Endothelial cell of umbilical vein (primary cell): ENCODE results near the gene FHOD3.

Source experiments
- CTCF ChIP-seq, 2 donors: IDR thresholded peaks; 1 replicate in 1 of 2; 2 replicates in 1 of 2; pipeline ENCODE4 v1.5.1; 2011; ENCODE audit warnings: low read length in 2 of 2, mild to moderate bottlenecking in 2 of 2, moderate library complexity in 2 of 2, control low read depth in 1 of 2, inconsistent platforms in 1 of 2, low read depth in 1 of 2; ENCODE audit not compliant: insufficient read depth in 1 of 2; ENCODE audit errors: extremely low read depth in 1 of 2
- EZH2 ChIP-seq: IDR thresholded peaks from 2 replicates; pipeline ENCODE4 v1.6.1; 2012; ENCODE audit warnings: borderline replicate concordance, low read depth, mild to moderate bottlenecking, moderate library complexity, low read length, inconsistent platforms; ENCODE audit not compliant: severe bottlenecking
- FOS ChIP-seq: IDR thresholded peaks from 2 replicates; pipeline ENCODE4 v1.6.1; 2011; ENCODE audit warnings: mild to moderate bottlenecking, low read length, moderate library complexity, borderline replicate concordance; ENCODE audit not compliant: insufficient read depth
- GATA2 ChIP-seq: IDR thresholded peaks from 2 replicates; pipeline ENCODE4 v1.7.0; 2011; ENCODE audit warnings: low read depth, mild to moderate bottlenecking, moderate library complexity, mixed read lengths, low read length; ENCODE audit not compliant: insufficient read length, insufficient read depth
- POLR2A ChIP-seq: IDR thresholded peaks from 2 replicates; pipeline ENCODE4 v1.6.1; 2012; ENCODE audit warnings: low read depth, mild to moderate bottlenecking, control low read depth, low read length
- POLR2AphosphoS5 ChIP-seq: IDR thresholded peaks from 2 replicates; pipeline ENCODE4 v1.6.1; 2012; ENCODE audit warnings: low read depth, mild to moderate bottlenecking, control low read depth, low read length, moderate library complexity; ENCODE audit not compliant: insufficient read depth

- TF ChIP-seq GATA2 (no peak), CTCF (IDR thresholded peaks at IDR 0.05; ENCODE audit: extremely low read depth in 1 of 2, insufficient read depth in 1 of 2, low read depth in 1 of 2, low read length in 2 of 2) (no peak), POLR2A (no peak), EZH2 (no peak), POLR2AphosphoS5 (no peak), FOS (no peak)
Observed at GRCh38 chr18:36620788-36621187, 323.3 kb downstream of the FHOD3 start.
